Cardiac muscle cell (in vitro differentiated cells and primary cell): ENCODE data around the gene BLOC1S4. TPM values are rescaled to one million over a fixed set of nuclear protein-coding genes. Genes with fewer than 3 reads are reported as not detected.

Experiments used
- DNase-seq, 2 donors: peaks; one replicate each; pipeline versions ENCODE4 v3.0.0 to v3.0.0-alpha.2; 2010 to 2017; ENCODE audit warnings: low read depth in 1 of 2, low spot score in 1 of 2
- H3K27ac ChIP-seq: fragments of 200-600 bp; sonication (generic); 2 replicates; pipeline ENCODE4 v1.5.1; 2016
- H3K27me3 ChIP-seq: fragments of 200-600 bp; sonication (generic); 2 replicates; pipeline ENCODE4 v1.6.0; 2016; ENCODE audit warnings: control low read depth
- H3K36me3 ChIP-seq: fragments of 200-600 bp; sonication (generic); 2 replicates; pipeline ENCODE4 v1.5.1; 2016; ENCODE audit warnings: control low read depth
- H3K4me1 ChIP-seq: fragments of 200-600 bp; sonication (generic); 2 replicates; pipeline ENCODE4 v1.8.1; 2017; ENCODE audit warnings: low read depth, mild to moderate bottlenecking, mixed run types
- H3K4me3 ChIP-seq: fragments of 200-600 bp; sonication (generic); 2 replicates; pipeline ENCODE4 v1.5.1; 2016; ENCODE audit warnings: mild to moderate bottlenecking
- H3K9me3 ChIP-seq: fragments of 200-600 bp; sonication (generic); 2 replicates; pipeline ENCODE4 v1.5.1; 2017; ENCODE audit warnings: low read depth, mild to moderate bottlenecking, control low read depth
- polyA plus RNA-seq: library from polyadenylated mRNA; unstranded; fragments of >200 nt; fragmentation: Nextera tagmentation; extraction: Ambion mirVana; gene quantifications from 2 replicates; pipeline ENCODE4 v1.2.1, GENCODE V29; 2016
- total RNA-seq: library from RNA; depleted of rRNA; stranded (reverse); fragments of >200 nt; gene quantifications from 2 replicates; pipeline ENCODE4 v1.2.3, GENCODE V29; 2016
- TF ChIP-seq, protein P1 (sequence below): IDR thresholded peaks from 2 replicates; pipeline ENCODE4 v1.5.1; 2012; ENCODE audit warnings: low read depth, mild to moderate bottlenecking, low read length

Gene BLOC1S4
- total and polyA plus RNA-seq, 2 experiments from 2014 or later = 48.9 to 53.5 TPM

DNA sequence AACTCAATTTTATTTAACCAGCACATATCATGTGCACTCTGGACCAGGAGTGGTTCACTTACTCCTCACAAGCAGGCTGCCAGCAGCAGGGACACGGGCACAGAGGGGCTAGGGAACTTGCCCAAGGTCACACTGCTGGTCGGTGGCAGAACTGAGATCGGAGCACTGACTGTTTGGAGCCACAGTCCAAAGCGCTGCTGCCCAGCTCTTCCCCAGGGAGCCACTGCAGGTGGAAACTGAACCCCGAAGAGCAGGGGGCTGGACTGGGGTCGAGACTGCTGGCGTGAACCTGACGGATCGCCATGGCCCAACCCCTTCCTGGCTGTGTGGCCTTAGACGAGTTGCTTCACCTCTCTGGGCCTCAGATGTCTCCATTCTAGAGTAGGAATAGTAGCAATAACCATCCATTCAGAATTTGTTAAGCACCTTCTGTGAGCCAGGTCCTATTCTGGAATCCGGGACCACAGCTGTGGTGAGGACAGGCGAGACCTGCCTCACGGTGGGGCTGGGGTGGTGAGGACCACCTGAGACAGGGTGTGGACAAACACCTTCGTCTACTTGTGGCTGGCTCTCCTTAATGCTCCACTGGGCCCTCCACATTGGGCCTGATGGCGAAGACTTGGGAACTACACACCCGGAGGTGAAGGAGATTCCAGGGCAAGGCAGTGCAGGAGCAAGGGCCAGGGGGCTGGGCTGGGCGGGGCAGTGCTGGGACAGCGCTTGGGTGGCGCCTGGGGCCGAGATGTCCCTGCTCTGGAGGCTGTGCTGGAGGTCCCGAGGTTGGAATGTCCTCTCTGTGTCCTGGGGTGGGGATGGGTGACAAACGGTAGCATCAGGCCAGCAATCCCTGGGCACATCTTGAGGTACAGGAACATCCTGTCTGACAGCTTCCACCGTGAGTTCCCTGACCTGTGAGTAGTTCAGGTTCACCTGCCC lies 34.6 kb downstream of the BLOC1S4 start:
- DNase-seq = no peak
- peaks cover 6% of the 10 kb centered on the region for H3K4me1 ChIP-seq

GRCh38 chr4:6751611-6752485 lies 35.9 kb downstream of the BLOC1S4 start:
- Histone ChIP-seq H3K9me3 (no peaks in the 10 kb centered on the region), H3K27me3 (no peaks in the 10 kb centered on the region), H3K4me1 (peaks cover 6% of the 10 kb centered on the region), H3K27ac (no peak overlapping the region), H3K4me3 (no peak overlapping the region), H3K36me3 (no peaks in the 10 kb centered on the region)
- TF ChIP-seq, protein P1, sequence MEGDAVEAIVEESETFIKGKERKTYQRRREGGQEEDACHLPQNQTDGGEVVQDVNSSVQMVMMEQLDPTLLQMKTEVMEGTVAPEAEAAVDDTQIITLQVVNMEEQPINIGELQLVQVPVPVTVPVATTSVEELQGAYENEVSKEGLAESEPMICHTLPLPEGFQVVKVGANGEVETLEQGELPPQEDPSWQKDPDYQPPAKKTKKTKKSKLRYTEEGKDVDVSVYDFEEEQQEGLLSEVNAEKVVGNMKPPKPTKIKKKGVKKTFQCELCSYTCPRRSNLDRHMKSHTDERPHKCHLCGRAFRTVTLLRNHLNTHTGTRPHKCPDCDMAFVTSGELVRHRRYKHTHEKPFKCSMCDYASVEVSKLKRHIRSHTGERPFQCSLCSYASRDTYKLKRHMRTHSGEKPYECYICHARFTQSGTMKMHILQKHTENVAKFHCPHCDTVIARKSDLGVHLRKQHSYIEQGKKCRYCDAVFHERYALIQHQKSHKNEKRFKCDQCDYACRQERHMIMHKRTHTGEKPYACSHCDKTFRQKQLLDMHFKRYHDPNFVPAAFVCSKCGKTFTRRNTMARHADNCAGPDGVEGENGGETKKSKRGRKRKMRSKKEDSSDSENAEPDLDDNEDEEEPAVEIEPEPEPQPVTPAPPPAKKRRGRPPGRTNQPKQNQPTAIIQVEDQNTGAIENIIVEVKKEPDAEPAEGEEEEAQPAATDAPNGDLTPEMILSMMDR = no peak
- no peak for DNase-seq

More for the DNA sequence above, 34.6 kb downstream of the BLOC1S4 start:
- TF ChIP-seq, protein P1 = no peak
- Histone ChIP-seq H3K4me3 (no peak overlapping the region), H3K36me3 (no peaks in the 10 kb centered on the region), H3K27me3 (no peaks in the 10 kb centered on the region), H3K27ac (no peak overlapping the region), H3K9me3 (no peaks in the 10 kb centered on the region)

- no peak for DNase-seq
- H3K4me1 ChIP-seq = peaks cover 6% of the 10 kb centered on the region
- TF ChIP-seq, protein P1 = no peak
- H3K9me3 ChIP-seq = no peaks in the 10 kb centered on the region
- H3K27ac ChIP-seq = no peak overlapping the region
- no peak overlapping the region for H3K4me3 ChIP-seq
- H3K36me3 ChIP-seq = no peaks in the 10 kb centered on the region
- no peaks in the 10 kb centered on the region for H3K27me3 ChIP-seq
Observed at GRCh38 chr4:6752486-6752829, 36.5 kb downstream of the BLOC1S4 start.

DNA sequence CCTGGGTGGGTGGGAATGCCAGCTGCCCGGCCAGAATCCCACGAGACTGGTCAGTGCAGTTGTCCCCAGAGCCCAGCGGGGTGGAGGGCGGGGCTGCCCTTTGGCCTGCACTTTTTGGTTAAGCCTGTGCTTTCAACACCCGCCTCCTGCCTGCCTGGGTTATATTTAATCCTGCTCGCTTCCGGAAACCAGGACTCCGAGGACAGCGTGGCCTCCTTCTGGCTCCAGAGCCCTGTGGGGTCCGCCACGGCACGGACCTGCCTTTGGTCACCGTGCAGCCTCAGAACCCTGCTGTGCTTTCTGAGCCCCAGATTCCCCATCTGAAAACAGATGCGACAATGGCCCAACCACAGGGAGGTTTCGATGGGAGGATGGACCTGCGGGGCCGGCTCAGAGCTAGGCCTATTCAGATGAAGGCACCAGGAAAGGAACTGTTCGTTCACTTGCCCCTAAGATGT lies 37.2 kb downstream of the BLOC1S4 start:
- peak in 1 of 2 donors; percentile 57 for DNase-seq
- H3K27ac ChIP-seq = no peak overlapping the region
- H3K9me3 ChIP-seq = no peaks in the 10 kb centered on the region
- H3K4me1 ChIP-seq = peaks cover 6% of the 10 kb centered on the region
- TF ChIP-seq, protein P1 = no peak
- H3K4me3 ChIP-seq = no peak overlapping the region
- H3K27me3 ChIP-seq = no peaks in the 10 kb centered on the region
- H3K36me3 ChIP-seq = no peaks in the 10 kb centered on the region

GRCh38 chr4:6753891-6754290 lies 37.9 kb downstream of the BLOC1S4 start:
- no peaks in the 10 kb centered on the region for H3K9me3 ChIP-seq
- TF ChIP-seq, protein P1 = no peak
- H3K4me3 ChIP-seq = no peak overlapping the region
- H3K36me3 ChIP-seq = no peaks in the 10 kb centered on the region
- H3K4me1 ChIP-seq = peaks cover 6% of the 10 kb centered on the region
- no peak for DNase-seq
- H3K27me3 ChIP-seq = no peaks in the 10 kb centered on the region
- H3K27ac ChIP-seq = no peak overlapping the region
